NCI-H1105 treated with DMSO at 0.1 percent for 48 hours (cell line): Measurements from ENCODE around the gene KCNQ4.

Experiments
- DNase-seq: peaks from one replicate; lab custom pipeline; 2025; lab: John Stamatoyannopoulos, UW

KCNQ4 gene

DNA sequence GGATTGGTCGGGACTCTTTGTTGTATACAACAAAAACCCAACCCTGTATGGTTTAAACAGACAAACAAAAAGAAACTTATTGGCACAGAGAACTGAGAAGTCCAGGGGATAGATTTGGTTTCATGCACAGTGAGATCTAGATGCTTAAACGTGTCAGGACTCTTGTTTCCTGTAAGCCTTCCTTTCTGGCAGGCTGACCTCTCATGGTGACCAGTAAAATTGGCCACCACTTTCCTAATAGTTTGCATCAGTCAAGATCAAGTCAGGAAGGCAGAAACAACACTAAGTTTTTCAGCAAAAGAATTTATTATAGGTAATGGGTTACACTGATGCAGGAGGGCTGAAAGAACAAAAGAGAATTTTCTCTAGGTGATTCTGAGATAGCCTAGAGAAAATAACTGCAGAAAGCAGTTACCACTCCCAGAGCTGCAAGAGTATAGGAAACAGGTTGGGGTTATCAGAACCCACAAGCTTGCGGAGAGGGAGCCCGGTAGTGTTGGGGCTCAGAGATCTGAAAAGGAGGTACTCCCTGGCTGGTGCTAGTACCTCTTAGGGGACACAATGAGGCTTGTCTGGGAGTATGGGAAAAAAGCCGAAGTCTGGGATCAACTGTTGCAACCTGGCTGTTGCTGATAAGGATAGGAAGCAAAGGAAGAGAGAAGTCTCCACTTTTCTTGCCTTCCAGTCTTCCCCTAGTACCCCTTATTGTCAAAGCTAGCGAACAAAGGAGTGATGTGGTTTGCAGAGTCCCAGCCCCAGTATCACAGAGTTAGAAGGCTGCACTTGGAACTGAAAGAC lies 57.1 kb downstream of the KCNQ4 start:
- no peak for DNase-seq

DNA sequence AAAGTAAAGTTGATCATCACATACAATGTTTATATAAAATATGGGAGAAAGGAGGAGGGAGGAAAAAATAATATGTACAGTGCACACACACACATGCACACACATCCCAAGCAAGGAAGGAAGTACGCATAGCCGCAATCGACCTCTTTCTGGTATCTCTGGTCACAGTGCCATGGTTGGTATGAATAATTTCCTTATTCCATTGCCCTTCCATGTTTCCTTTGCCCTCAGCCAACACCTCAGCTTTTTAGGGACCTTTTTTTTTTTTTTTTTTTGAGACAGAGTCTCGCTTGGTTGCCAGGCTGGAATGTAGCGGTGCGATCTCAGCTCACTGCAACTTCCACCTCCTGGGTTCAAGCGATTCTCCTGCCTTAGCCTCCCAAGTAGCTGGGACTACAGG lies 58.0 kb downstream of the KCNQ4 start:
- no peak for DNase-seq

DNA sequence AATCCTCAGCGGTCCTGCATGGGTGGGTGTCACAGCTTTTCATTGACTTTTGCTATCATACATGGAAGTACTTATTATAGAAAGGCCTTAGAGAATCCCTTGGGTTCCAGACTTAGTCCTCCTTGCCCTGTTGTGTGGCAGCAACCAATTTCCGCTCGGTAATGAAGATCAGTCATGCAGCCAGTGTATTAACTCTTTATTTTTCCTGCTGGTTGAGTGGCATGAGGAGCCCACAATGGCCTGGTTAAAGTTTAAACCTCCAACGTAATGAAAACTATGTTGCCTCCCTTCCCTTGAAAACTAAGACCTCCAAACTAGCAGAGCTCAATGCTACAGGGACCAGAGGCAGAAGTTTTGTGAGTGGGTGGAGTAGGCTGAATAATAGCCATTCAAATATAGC lies 58.6 kb downstream of the KCNQ4 start:
- DNase-seq = no peak

DNA sequence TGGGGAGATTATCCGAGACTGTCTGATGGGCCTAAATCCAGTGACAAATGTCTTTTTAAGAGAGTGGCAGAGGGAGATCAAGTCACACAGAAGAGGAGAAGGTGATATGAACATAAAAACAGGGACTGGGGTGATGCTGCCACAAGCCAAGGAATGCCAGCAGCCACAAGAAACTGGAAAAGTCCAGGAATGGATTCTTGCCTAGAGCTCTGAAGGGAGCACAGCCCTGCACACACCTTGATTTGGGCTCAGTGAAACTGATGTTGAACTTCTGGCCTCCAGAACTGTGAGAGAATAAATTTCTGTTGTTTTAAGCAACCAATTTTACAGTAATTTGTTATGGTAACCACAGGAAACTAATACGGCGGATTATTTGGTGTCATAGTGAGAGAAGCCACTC lies 59.1 kb downstream of the KCNQ4 start:
- no peak for DNase-seq

DNA sequence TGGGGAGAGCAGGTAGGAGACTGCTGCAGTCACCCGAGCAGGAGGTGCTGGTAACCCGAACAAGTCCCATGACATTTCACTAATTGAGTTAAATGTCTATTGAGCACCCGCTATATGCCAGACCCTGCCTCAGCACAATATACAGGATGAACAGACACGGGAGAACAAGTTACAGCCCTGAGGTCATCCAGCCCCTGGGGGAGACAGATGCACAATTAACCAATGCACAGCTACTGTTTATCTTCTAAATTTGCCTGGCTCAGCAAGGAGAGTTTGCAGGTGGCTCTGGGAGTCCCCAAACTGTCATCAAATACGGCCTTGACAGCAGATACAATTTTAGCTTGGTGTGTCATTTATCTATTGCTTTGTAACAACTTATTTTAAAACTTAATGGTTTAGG lies 60.5 kb downstream of the KCNQ4 start:
- DNase-seq = no peak

DNA sequence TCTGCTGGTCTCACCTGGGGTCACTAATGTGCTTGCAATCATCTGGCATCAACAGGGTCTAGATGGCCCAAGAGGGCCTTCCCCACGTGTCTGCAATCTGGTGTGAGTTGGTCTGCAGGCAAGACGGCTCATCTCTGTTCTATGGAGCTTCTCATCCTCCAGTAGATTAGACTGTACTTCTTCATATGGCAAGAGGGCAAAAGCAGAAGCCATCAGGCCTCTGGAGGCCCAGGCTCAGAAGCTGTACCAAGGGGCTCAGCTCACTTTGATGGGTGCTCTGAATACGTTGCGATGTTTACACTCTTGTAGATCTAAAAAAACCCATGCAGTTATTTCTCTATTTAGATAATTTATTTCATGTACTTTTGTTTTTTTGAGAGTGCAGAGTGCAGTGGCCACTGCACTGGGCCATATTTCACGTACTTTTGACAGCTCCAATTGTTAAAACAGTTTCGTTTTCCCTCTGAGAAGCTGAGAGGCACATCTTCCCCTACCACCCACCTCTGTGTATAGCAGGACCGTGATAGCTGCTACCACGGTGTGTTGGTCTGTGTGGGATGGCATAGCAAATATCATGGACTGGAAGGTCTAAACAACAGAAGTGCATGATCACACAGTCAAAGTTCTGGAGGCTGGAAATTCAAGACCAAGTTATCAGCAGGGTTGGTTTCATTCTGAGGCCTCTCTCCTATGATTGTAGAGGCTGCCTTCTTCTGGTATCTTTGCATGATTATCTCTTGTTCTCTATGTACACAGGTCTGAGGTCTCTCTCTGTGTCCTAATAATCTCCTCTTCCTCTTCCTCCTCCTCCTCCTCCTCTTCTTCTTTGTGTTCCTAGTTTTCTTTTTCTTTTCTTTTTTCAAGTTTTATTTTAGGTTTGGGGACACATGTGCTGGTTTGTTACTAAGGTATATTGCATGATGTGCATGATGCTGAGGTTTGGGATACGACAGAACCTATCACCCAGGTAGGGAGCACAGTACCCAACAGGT lies 61.6 kb downstream of the KCNQ4 start:
- DNase-seq = no peak

DNA sequence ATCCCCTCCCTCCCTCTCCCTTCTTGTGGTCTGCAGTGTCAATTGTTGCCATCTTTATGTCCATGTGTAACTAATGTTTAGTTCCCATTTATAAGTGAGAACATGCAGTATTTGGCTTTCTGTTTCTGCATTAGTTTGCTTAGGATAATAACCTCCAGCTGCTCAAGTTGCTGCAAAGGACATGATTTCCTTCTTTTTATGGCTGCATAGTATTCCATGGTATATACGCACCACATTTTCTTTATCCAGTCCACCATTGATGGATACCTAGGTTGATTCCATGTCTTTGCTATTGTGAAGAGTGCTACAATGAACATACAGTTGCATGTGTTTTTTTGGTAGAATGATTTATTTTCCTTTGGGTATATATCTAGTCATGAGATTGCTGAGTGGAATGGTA lies 62.3 kb downstream of the KCNQ4 start:
- no peak for DNase-seq

DNA sequence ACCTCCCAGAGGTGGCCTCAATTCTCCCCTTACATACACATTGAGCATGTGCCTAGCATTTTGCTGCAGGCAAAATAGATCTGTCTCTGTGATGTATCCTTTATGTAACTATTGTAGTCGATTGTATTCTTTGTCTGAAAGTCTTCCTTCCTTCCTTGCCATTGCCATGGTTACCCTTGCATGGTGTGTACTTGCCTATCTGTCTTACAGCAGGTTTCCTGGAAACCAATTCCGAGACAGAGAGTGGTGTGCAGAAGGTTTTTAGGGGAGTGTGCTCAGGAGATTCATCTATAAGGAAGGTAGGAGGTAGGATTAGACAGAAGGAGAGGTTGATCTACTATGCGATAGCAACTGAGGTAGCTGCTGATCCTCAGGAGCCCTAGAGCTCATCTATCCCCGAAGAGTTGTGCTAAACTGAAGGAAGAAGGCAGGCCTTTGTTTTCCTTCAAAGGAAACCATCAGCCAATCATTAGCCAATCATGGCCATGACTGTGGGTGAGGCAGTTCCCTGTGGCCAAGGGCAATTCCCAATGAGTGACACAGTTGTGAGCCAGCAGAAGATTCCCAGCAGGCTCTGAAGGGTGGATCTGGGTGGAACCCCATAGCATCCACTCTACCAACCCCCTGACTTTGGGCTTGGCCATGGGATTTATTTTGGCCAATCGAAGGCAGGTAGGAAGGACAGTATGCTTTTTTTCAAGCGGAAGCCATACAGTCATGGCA lies 63.6 kb downstream of the KCNQ4 start:
- DNase-seq = no peak

DNA sequence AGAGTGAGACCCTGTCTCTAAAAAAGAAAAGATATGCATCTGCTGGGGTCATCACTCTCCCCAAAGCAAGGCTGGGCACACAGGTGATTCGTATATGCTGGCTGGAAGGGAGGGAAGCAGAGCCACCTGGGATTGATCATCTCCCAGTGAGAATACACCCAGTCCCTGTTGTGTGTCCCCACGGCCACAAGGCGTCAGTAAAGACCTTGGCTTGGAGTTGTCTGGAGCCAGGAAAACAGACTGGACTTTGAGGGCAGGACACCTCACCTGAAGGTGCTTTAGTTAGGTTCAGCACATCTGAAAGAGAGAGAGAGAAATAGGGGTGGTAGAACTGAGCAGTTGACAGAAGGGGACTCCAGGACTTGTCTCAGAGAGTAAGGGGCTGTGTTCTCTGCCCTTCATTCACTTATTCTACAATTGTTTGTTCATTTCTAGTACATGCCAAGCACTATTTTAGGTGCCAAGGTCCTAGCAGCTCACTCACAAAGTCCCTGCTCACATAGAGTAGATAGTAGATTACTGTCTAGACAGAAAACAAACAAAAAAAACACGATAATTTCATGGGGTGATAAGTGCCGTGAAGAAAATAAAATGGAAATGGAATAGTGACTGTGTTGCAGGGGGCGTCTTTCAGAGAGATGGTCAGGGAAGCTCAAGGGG lies 65.1 kb downstream of the KCNQ4 start:
- DNase-seq = peak; percentile 55

DNA sequence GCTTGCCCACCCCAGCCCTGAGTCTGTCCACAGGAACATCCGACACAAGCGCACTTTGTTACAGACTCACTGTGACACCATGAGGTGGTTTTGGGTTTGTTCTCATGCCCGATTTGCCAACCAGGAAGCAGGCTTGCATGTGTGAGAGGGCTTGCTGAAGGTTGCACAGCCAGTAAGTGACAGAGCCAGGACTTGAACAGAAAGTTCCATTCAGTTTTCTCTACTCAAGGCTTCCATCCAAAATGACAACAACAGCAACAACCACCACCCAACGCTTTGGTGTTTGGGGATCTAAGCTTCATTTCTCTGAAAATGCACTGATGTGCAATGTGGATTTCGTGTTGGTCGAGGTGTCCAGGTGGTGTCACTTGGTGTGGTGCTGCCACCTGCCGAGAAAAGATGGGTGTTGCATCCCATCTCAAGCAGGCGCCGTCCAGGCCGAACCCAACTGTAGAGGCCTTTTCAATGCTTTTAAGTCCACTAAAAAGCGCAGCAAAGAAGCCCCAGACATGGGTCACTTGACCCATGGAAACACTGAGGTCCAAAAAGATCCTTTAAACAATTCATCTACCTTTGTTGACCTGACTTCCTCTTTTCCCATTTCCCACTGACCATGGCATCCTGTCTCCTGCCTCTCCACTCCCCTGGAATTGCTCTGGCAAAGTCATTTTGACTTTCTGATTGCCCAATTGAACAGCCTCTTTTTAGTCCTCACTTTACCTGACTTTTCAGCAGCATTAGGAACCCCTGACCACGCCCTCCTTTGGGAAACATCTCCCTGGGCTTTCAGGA lies 66.4 kb downstream of the KCNQ4 start:
- peak; percentile 56 for DNase-seq

DNA sequence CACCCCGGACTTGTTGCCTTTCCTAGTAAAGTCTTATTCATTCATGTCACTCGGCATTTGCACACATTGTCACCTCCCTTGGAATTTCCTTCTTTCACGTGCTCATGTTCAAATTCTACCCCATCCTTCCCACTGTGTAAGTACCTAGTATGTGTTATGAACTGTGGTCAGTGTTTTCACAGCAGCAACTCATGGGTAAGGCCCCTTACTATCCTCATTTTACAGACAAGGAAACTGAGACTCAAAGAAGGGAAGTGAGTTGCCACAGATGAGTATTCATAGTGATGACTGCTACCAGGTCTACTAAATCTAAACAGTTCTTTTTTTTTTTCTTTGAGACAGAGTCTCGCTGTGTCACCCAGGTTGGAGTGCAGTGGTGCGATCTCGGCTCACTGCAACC lies 68.1 kb downstream of the KCNQ4 start:
- DNase-seq = no peak

DNA sequence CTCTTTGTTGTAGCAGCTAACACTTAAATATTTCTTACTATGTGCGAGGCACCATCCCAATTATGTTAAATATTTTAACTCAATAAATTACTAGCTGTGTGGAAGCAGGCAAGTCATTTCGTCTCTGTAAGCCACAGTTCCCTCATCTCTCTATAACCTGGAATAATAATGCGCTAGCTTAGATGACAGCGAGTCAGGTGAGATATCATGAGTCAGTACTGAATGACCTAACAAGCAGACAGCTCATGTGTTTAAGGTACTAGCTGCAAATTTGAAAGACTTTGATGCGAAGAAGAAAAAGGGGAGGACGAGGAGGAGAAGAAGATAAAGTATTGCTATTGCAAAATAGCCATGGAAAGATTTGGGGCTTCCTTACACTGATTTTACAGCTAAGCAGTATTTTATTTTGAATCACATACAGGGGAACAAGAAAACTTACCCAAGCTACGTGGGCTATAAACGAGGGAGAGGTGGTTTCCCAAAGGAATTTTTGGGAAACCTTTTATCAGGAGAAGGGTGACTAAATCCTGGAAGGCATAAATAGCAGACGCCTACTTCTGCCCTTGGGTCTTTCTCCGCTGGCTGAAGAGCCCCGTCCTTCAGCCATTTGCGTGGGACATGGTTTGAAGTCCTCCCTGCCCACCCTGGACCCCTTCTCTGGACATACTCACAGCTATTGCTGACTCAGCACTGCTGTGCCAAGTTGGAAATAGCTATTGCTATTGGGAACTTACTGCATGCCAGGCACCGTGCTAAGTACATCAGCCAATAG lies 69.7 kb downstream of the KCNQ4 start:
- no peak for DNase-seq

DNA sequence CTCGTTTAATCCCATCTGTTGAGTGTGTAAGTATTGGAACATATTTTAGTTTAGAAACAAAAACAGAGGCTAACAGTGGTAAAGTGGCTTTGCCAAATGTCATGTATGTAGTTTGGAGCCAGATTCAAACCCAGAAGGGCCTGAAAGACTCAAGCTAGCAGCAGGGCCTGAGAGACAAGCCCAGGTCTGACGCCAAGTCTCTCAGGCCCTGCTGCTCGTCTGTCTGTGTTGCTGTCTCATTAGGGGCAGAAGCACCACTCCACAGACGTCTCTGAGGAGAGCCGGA lies 70.2 kb downstream of the KCNQ4 start:
- no peak for DNase-seq

DNA sequence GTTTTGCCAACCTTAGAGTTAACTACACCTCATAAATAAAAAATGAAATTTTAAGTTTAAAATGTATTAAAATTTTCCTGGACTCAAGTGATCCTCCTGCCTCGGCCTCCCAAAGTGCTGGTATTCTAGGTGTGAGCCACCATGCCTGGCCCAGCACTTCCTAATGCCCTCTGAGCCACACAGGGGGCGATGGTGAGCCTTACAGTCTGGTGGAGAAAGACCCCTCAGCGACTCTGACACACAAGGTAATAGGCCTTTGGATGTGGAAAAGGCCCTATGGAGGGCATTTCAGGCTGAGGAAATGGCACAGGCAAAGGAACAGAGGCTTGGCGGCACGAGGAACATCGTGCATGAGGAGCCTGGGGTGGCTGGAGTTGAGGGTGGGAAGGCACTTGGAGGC lies 71.9 kb downstream of the KCNQ4 start:
- DNase-seq = no peak

DNA sequence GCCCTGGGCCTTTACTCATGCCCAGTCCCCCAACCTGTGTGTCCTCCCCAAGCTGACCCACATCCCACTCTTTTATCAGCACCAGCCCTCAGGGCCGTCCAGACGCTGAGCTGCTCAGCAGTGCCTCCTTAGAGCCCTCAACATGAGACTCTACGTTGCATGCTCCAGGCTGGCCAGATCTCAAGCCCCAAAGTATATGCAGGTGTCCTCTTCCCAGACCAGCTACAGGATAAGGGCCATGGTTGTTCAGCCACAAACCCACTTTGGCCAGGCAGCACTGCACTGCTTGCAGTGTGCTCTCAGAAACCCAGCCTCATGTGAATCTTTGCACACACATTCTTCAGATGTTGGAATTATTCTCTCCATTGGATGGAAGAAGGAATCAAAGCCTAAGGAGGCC lies 72.5 kb downstream of the KCNQ4 start:
- no peak for DNase-seq

DNA sequence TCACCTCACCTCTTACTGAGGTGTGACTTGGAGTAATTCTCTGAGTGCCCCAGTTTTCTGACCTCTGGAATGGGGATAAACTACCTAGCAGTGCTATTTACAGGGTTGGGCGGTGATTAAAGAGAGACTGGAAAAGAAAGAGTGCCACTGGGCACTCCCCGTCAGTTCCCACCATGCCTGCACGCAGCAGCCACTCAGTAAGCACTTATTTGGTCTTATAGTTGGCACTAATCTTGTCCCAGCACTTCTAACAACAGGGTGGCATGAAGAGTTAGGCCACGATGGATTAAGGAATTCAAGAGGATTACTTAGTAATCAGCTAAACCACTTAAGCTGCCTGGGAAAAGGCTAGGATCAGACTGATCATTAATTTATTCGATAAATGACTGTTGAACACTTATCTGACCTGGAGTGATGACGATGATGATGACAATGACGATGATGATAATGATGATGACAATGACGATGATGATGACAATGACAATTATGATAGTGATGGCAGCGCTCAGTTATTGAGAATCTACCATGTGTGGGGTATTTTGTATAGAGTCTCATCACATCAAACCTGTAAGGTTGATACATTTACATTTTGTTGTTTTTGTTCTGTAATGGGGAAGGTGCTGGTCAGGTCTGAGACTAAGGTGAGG lies 73.2 kb downstream of the KCNQ4 start:
- DNase-seq = no peak

DNA sequence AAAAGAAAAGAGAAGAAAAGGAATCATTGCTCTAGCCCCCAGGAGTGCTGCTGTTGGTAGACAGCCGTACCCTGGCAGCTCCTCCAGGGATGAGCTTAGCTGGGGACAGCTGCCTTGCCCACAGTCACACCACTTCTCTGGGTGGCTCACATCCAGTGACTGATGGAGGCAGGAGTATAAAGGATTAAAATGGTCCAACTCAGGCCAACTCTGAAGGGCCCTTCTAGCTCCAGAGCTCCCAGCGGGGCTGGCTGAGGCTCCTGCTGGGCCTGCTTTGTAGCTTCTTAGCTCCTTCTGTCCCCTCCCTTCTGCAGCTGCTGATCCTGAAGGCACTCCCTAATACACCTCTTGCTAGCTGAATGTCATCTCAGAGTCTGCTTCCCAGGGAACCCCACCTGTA lies 74.2 kb downstream of the KCNQ4 start:
- DNase-seq = no peak

DNA sequence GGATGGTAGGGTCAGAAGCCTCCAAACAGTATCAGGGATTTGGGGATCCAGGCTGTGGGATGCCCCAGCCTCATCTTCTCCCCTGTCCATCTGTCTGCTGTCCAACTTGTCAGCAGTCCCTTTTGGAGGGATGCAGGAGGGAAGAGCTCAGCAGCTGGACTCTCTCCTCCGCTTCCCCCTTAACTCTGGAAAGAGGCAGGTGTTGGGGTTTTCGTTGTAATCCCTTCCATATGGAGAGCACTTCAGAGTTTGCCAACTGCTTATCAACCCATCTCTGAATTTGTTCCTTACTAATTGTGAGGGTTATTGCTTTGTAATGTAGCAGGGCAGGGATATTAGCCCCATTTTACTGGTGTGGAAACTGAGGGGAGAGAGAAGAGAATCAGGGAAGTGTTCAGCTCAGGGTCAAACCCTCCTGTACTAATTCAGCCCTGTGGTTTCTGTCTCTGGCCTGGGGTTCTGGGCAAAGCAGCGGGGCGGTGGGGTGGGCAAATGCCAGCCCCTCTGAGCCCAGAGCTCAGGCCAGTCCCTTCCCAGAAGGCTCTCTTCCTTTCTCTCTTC lies 75.3 kb downstream of the KCNQ4 start:
- DNase-seq = no peak

DNA sequence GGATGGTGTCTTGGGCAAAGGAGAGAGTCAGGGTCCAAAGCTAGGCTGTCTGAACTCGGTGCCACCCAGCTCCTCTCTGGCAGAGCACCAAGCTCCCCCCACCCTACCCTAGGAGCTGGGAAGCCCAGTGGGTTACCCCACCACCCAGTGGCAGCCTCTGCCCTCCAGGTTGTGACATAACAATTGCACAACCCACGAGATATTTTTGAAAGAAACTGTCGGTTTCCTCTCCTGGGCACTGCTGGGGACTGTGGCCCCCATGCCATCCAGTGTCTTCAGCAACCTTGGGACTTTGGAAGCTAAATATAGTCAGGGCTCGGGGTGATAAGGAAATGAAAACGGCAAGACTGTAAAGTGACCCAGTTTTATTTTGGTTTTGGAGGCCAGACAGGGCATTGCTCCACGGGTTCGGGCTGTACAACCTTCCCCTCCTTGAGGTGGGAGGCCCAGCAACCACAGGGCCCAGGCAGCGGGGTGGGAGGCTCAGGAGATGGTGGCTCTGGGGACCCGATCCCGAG lies 77.2 kb downstream of the KCNQ4 start:
- no peak for DNase-seq
